KMS-11 (cell line): Measurements from ENCODE around the gene GBGT1.

Experiments used
- H2AFZ ChIP-seq: fragments of 200-600 bp; sonication (generic); 2 replicates; pipeline ENCODE4 v1.6.1; 2016; ENCODE audit warnings: antibody characterized with exemption, mixed run types, low read depth
- H3K27ac ChIP-seq: fragments of 200-600 bp; sonication (generic); 2 replicates; pipeline ENCODE4 v1.6.1; 2016; ENCODE audit warnings: mild to moderate bottlenecking, mixed run types
- H3K27me3 ChIP-seq: fragments of 200-600 bp; sonication (generic); 2 replicates; pipeline ENCODE4 v1.6.1; 2017; ENCODE audit warnings: mild to moderate bottlenecking, low read depth, mixed run types, moderate library complexity; ENCODE audit not compliant: insufficient read depth
- H3K36me3 ChIP-seq: fragments of 200-600 bp; sonication (generic); 2 replicates; pipeline ENCODE4 v1.6.1; 2017; ENCODE audit warnings: mild to moderate bottlenecking, mixed run types; ENCODE audit not compliant: insufficient read depth
- H3K4me1 ChIP-seq: fragments of 200-600 bp; sonication (generic); 2 replicates; pipeline ENCODE4 v1.6.1; 2016; ENCODE audit warnings: mild to moderate bottlenecking, low read depth, mixed run types; ENCODE audit not compliant: poor library complexity, severe bottlenecking
- H3K4me2 ChIP-seq: fragments of 200-600 bp; sonication (generic); 2 replicates; pipeline ENCODE4 v1.7.0; 2016; ENCODE audit warnings: mild to moderate bottlenecking, mixed run types
- H3K4me3 ChIP-seq: fragments of 200-600 bp; sonication (generic); IDR thresholded peaks from 2 replicates; pipeline ENCODE4 v1.6.1; 2017; ENCODE audit warnings: low read depth, low read length, mixed read lengths; ENCODE audit not compliant: insufficient read depth
- H3K79me2 ChIP-seq: fragments of 200-600 bp; sonication (generic); 2 replicates; pipeline ENCODE4 v1.6.1; 2016; ENCODE audit warnings: low read depth, mixed run types; ENCODE audit not compliant: insufficient read depth
- H3K9ac ChIP-seq: fragments of 200-600 bp; sonication (generic); 2 replicates; pipeline ENCODE4 v1.6.1; 2016; ENCODE audit warnings: mild to moderate bottlenecking, mixed run types
- H4K20me1 ChIP-seq: fragments of 200-600 bp; sonication (generic); 2 replicates; pipeline ENCODE4 v1.6.1; 2016; ENCODE audit warnings: mild to moderate bottlenecking, mixed run types; ENCODE audit not compliant: insufficient read depth
- CTCF ChIP-seq: fragments of 200-600 bp; sonication (generic); conservative IDR thresholded peaks from 2 replicates; pipeline ENCODE4 v1.6.1; 2017; ENCODE audit warnings: low read depth, mild to moderate bottlenecking, antibody characterized with exemption, low read length, moderate library complexity, mixed read lengths

Gene GBGT1

GRCh38 chr9:133182151-133182550 is 18.4 kb upstream of the GBGT1 start:
- Histone ChIP-seq H3K79me2 (no peaks in the 10 kb centered on the region), H4K20me1 (no peaks in the 10 kb centered on the region), H3K27me3 (peaks cover 78% of the 10 kb centered on the region), H3K4me2 (no peak overlapping the region), H2AFZ (no peak overlapping the region), H3K27ac (no peak overlapping the region), H3K9ac (no peak overlapping the region), H3K4me3 (no peak overlapping the region), H3K4me1 (no peaks in the 10 kb centered on the region), H3K36me3 (no peaks in the 10 kb centered on the region)
- TF ChIP-seq CTCF: no peak

- H4K20me1 ChIP-seq: no peaks in the 10 kb centered on the region
- no peak overlapping the region for H3K9ac ChIP-seq
- H3K4me3 ChIP-seq: no peak overlapping the region
- H3K4me2 ChIP-seq: no peak overlapping the region
- H2AFZ ChIP-seq: no peak overlapping the region
- H3K27me3 ChIP-seq: peaks cover 79% of the 10 kb centered on the region
- H3K79me2 ChIP-seq: no peaks in the 10 kb centered on the region
- TF ChIP-seq CTCF: no peak
- H3K27ac ChIP-seq: no peak overlapping the region
- H3K36me3 ChIP-seq: no peaks in the 10 kb centered on the region
- H3K4me1 ChIP-seq: no peaks in the 10 kb centered on the region
Measured at GRCh38 chr9:133181561-133181960, 17.8 kb upstream of the GBGT1 start.

DNA sequence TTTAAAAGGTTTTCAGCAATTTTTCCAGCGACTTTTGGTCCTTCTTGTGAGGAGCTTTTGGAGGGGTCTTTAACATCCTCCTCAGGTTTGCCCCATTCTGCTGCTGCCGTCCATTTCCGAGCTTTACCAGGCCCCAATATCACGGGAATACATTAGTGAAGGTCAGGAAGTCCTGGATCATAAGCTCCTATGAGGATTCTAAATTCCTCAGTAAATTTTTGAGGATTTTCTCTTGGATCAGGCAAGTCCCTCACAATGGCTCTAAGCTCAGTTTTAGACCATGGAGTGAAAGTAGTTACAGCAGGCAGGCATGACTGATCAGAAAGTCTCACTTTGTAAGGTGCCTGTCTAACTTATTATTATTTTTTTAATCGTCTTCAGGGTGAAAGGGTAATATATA is 17.2 kb upstream of the GBGT1 start:
- Histone ChIP-seq H3K27me3 (peaks cover 85% of the 10 kb centered on the region), H3K9ac (no peak overlapping the region), H3K4me1 (no peaks in the 10 kb centered on the region), H3K4me2 (no peak overlapping the region), H3K27ac (no peak overlapping the region), H3K36me3 (no peaks in the 10 kb centered on the region), H4K20me1 (no peaks in the 10 kb centered on the region), H3K79me2 (no peaks in the 10 kb centered on the region), H3K4me3 (no peak overlapping the region), H2AFZ (no peak overlapping the region)
- TF ChIP-seq CTCF: no peak

DNA sequence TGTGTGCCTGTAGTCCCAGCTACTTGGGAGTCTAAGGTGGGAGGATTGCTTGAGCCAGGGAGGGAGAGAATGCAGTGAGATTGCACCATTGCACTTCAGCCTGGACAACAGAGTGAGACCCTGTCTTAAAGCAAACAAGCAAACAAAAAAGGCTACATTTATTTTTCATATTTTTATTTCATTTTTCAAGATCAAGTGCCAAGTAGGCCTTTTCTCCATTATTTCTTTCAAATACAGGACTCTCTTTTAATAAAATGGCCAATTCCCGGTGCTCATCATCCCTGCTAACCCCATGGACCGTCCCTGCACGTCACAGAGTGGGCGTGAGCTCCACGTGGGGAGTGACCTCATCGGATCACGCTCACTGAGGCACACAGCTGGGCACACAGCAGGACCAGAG is 9.3 kb upstream of the GBGT1 start:
- Histone ChIP-seq H3K4me2 (no peak overlapping the region), H3K27ac (no peak overlapping the region), H3K4me1 (no peaks in the 10 kb centered on the region), H3K36me3 (no peaks in the 10 kb centered on the region), H3K9ac (no peak overlapping the region), H2AFZ (no peak overlapping the region), H3K27me3 (peaks cover 80% of the 10 kb centered on the region), H3K79me2 (no peaks in the 10 kb centered on the region), H3K4me3 (no peak overlapping the region), H4K20me1 (no peaks in the 10 kb centered on the region)
- no peak for TF ChIP-seq CTCF
